ENCODE results near the gene AGO1.
A peak's percentile ranks its signal among the peaks of the same experiment; 100 is the strongest.
"Not testable (repeated sequence)": the region's sequence is repeated elsewhere in the genome, so short reads cannot be mapped to it uniquely, and the experiment has no call there.

The AGO1 gene

GRCh38 chr1:35925741-35926140 is 42.7 kb downstream of the AGO1 start:
- DNase-seq = no peak

- DNase-seq = no peak
These were observed 44.5 kb downstream of the AGO1 start for GRCh38 chr1:35927472-35927871.

GRCh38 chr1:35929730-35930592 is 47.0 kb downstream of the AGO1 start:
- peak; percentile 32 for DNase-seq

GRCh38 chr1:35930593-35931445 is 47.8 kb downstream of the AGO1 start, which contains the start of gene AGO3:
Gene AGO3, plus strand, starts transcription at chr1:35931105. Its CDS starts 322 bp downstream, at chr1:35931427.
- DNase-seq = peak; percentile 91

- DNase-seq = peak; percentile 2
These were observed 48.6 kb downstream of the AGO1 start for GRCh38 chr1:35931446-35932157.

- DNase-seq = no peak
These were observed 49.2 kb downstream of the AGO1 start for GRCh38 chr1:35932158-35932636.

GRCh38 chr1:35932941-35933340 is 49.9 kb downstream of the AGO1 start:
- no peak for DNase-seq

- no peak for DNase-seq
These were observed 52.7 kb downstream of the AGO1 start for GRCh38 chr1:35935442-35936388.

GRCh38 chr1:35936838-35937237 is 53.8 kb downstream of the AGO1 start:
- DNase-seq = no peak

- no peak for DNase-seq
These were observed 56.5 kb downstream of the AGO1 start for GRCh38 chr1:35939484-35939883.

- no peak for DNase-seq
These were observed 62.3 kb downstream of the AGO1 start for GRCh38 chr1:35945327-35945726.

GRCh38 chr1:35947547-35947946 is 64.5 kb downstream of the AGO1 start:
- peak; percentile 24 for DNase-seq

- no peak for DNase-seq
These were observed 75.5 kb downstream of the AGO1 start for GRCh38 chr1:35958558-35958957.

GRCh38 chr1:35959304-35959703 is 76.3 kb downstream of the AGO1 start:
- DNase-seq = no peak

- no peak for DNase-seq
These were observed 79.9 kb downstream of the AGO1 start for GRCh38 chr1:35962952-35963351.

- DNase-seq = not testable (repeated sequence)
These were observed 81.3 kb downstream of the AGO1 start for GRCh38 chr1:35964277-35964676.

- DNase-seq = no peak
These were observed 85.4 kb downstream of the AGO1 start for GRCh38 chr1:35968396-35968795.

GRCh38 chr1:35971601-35972000 is 88.6 kb downstream of the AGO1 start:
- no peak for DNase-seq

GRCh38 chr1:35972631-35973030 is 89.6 kb downstream of the AGO1 start:
- DNase-seq = not testable (repeated sequence)

GRCh38 chr1:35980090-35980489 is 97.1 kb downstream of the AGO1 start:
- no peak for DNase-seq
